HEK293T (cell line): ENCODE results near the gene SPRYD3.

Experiments used
- BHLHE40 ChIP-seq: fragments of 450-650 bp; IDR thresholded peaks from 2 replicates; pipeline ENCODE4 v1.6.1; 2016; ENCODE audit warnings: mild to moderate bottlenecking, moderate library complexity, borderline replicate concordance
- CTBP1 ChIP-seq: fragments of 450-650 bp; IDR thresholded peaks from 2 replicates; pipeline ENCODE4 v1.6.1; 2016; ENCODE audit warnings: borderline replicate concordance
- FOXM1 ChIP-seq: fragments of 450-650 bp; IDR thresholded peaks from 2 replicates; pipeline ENCODE4 v1.6.1; 2017; ENCODE audit warnings: mild to moderate bottlenecking, borderline replicate concordance
- HDGF ChIP-seq: fragments of 450-650 bp; IDR thresholded peaks from 2 replicates; pipeline ENCODE4 v1.6.1; 2017; ENCODE audit warnings: antibody characterized with exemption, borderline replicate concordance
- L3MBTL2 ChIP-seq: fragments of 450-650 bp; conservative IDR thresholded peaks from 2 replicates; pipeline ENCODE4 v1.6.1; 2016; ENCODE audit warnings: mild to moderate bottlenecking
- NFRKB ChIP-seq: fragments of 450-650 bp; IDR thresholded peaks from 2 replicates; pipeline ENCODE4 v1.6.1; 2016; ENCODE audit warnings: mild to moderate bottlenecking, moderate library complexity
- SP1 ChIP-seq: fragments of 450-650 bp; IDR thresholded peaks from 2 replicates; pipeline ENCODE4 v1.6.1; 2017
- SUZ12 ChIP-seq: fragments of 450-650 bp; IDR thresholded peaks from 2 replicates; pipeline ENCODE4 v1.6.1; 2016; ENCODE audit warnings: mild to moderate bottlenecking
- TARDBP ChIP-seq: fragments of 450-650 bp; IDR thresholded peaks from 2 replicates; pipeline ENCODE4 v1.6.1; 2016
- TF ChIP-seq, protein P1 (sequence below): fragments of 450-650 bp; IDR thresholded peaks from 2 replicates; pipeline ENCODE4 v1.6.1; 2016

DNA sequence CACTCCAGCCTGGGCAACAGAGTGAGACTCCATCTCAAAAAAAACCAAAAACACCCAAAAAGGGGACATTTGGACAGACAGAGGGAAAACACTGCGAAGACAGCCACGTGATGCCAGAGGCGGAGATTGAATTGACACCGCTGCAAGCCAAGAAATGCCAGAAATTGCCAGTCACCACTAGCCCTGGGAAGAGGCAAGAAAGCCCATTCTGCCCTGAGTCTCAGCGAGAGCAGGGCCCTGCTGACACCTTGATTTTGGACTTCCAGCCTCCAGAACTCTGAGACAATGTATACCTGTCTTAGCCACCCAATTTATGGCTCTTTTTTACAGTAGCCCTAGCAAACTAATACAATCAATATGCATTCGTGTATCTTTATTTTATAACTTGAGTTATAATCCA, 10.9 kb upstream of the SPRYD3 start:
- TF ChIP-seq NFRKB (no peak), L3MBTL2 (no peak), SP1 (no peak), BHLHE40 (no peak), FOXM1 (no peak), SUZ12 (no peak), TARDBP (no peak), CTBP1 (no peak), HDGF (no peak)
- TF ChIP-seq, protein P1, sequence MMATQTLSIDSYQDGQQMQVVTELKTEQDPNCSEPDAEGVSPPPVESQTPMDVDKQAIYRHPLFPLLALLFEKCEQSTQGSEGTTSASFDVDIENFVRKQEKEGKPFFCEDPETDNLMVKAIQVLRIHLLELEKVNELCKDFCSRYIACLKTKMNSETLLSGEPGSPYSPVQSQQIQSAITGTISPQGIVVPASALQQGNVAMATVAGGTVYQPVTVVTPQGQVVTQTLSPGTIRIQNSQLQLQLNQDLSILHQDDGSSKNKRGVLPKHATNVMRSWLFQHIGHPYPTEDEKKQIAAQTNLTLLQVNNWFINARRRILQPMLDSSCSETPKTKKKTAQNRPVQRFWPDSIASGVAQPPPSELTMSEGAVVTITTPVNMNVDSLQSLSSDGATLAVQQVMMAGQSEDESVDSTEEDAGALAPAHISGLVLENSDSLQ = no peak
